GM19324 (cell line): ENCODE results near the gene SPACA7.

ENCODE experiments used
- ATAC-seq: cut with Tn5 transposase; IDR thresholded peaks from one replicate; pipeline ENCODE4 v1.9.1; 2021; ENCODE audit warnings: mild to moderate bottlenecking, moderate library complexity; ENCODE audit not compliant: unreplicated experiment, low FRiP score

Gene SPACA7

GRCh38 chr13:112446347-112446861 lies 70.2 kb downstream of the SPACA7 start:
- ATAC-seq = no peak

- no peak for ATAC-seq
These were observed 70.7 kb downstream of the SPACA7 start for GRCh38 chr13:112446867-112447266.

- ATAC-seq = no peak
These were observed 71.2 kb downstream of the SPACA7 start for GRCh38 chr13:112447306-112447705.

- no peak for ATAC-seq
These were observed 71.8 kb downstream of the SPACA7 start for GRCh38 chr13:112447761-112448603.

- no peak for ATAC-seq
These were observed 72.7 kb downstream of the SPACA7 start for GRCh38 chr13:112448621-112449544.

GRCh38 chr13:112449545-112449930 lies 73.4 kb downstream of the SPACA7 start:
- no peak for ATAC-seq

GRCh38 chr13:112450118-112450903 lies 74.2 kb downstream of the SPACA7 start:
- no peak for ATAC-seq

- ATAC-seq = no peak
These were observed 74.7 kb downstream of the SPACA7 start for GRCh38 chr13:112450904-112451240.

GRCh38 chr13:112451512-112452379 lies 75.6 kb downstream of the SPACA7 start:
- ATAC-seq = no peak

GRCh38 chr13:112452380-112453206 lies 76.4 kb downstream of the SPACA7 start:
- ATAC-seq = no peak

GRCh38 chr13:112453207-112453829 lies 77.2 kb downstream of the SPACA7 start:
- ATAC-seq = no peak

- ATAC-seq = no peak
These were observed 77.9 kb downstream of the SPACA7 start for GRCh38 chr13:112453874-112454647.

- no peak for ATAC-seq
These were observed 78.6 kb downstream of the SPACA7 start for GRCh38 chr13:112454648-112455334.

- no peak for ATAC-seq
These were observed 79.4 kb downstream of the SPACA7 start for GRCh38 chr13:112455476-112456059.

GRCh38 chr13:112456138-112457056 lies 80.2 kb downstream of the SPACA7 start:
- no peak for ATAC-seq

- ATAC-seq = no peak
These were observed 80.9 kb downstream of the SPACA7 start for GRCh38 chr13:112457081-112457480.
